Testis (tissue), 2 donors: ENCODE data around the gene ABHD4.

Source experiments
- CTCF ChIP-seq, 3 experiments: fragments of 450-650 bp in 2 of 3; fragments of 200-600 bp in 1 of 3; sonication (generic) in 1 of 3; IDR thresholded peaks; one replicate each; pipeline ENCODE4 v1.5.1; 2016 to 2019; ENCODE audit warnings: antibody characterized with exemption in 3 of 3, mild to moderate bottlenecking in 2 of 3, moderate library complexity in 1 of 3
- POLR2A ChIP-seq: fragments of 450-650 bp; IDR thresholded peaks from one replicate; pipeline ENCODE4 v1.6.1; 2017; ENCODE audit warnings: antibody characterized with exemption, mild to moderate bottlenecking, moderate library complexity

DNA sequence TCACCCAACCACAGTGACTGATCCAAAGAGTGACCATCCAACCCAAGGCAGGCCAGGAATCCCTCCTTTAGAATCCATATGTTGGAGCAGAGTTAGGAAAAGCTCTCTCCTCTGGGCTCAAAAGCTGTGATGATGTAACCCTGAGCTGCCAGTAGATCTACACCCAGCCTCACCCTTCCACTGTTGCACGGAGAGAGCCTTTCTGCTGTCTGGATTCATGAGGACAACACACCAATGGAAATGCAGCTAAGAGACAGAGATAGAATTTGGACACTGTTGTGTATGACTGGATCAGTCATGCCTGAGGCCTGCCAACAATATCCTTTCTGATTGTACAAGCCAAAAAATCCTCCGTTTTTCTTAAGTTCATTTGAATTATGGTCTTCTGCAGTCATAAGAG, 50.4 kb downstream of the ABHD4 start:
- no peak for TF ChIP-seq POLR2A
- TF ChIP-seq CTCF (IDR thresholded peaks at IDR 0.05), result no peak
